Measurements from ENCODE around the gene ADCY4. TPM values are rescaled to one million over a fixed set of nuclear protein-coding genes. Genes with fewer than 3 reads are reported as not detected.

Gene ADCY4
- total and polyA plus RNA-seq, 2 of the 13 experiments (the other 11 are each of a cell fraction or from before 2014, with no cell fraction given), result 0.03 TPM; not detected in 1

GRCh38 chr14:24308342-24309124 is 26.3 kb downstream of the ADCY4 start (continued):
- TF ChIP-seq MLXIP (CRISPR knock-in tag; IDR thresholded peaks at IDR 0.05; ENCODE audit: borderline replicate concordance) (no peak), ZNF280B (CRISPR knock-in tag; IDR thresholded peaks at IDR 0.05; ENCODE audit: borderline replicate concordance) (0 out of 2 replicates have a peak, but pooled peaks have one; percentile 76), ZBTB39 (CRISPR knock-in tag; IDR thresholded peaks at IDR 0.05) (no peak), SSRP1 (CRISPR knock-in tag; IDR thresholded peaks at IDR 0.05) (no peak), PRMT3 (CRISPR knock-in tag; IDR thresholded peaks at IDR 0.05; ENCODE audit: borderline replicate concordance, low read depth) (no peak), ZBTB38 (CRISPR knock-in tag; IDR thresholded peaks at IDR 0.05) (no peak), ZNF580 (CRISPR knock-in tag; IDR thresholded peaks at IDR 0.05; ENCODE audit: borderline replicate concordance, low read depth) (no peak), RBFOX2 (IDR thresholded peaks at IDR 0.05; ENCODE audit: low read depth, low read length) (peak; percentile 50; the same call in 1 of the 2 replicates), ZFP91 (CRISPR knock-in tag; IDR thresholded peaks at IDR 0.05; ENCODE audit: borderline replicate concordance) (no peak), YY1 (IDR thresholded peaks at IDR 0.05; ENCODE audit: insufficient read depth, insufficient replicate concordance, low read depth, low read length) (peak; percentile 5), NRL (CRISPR knock-in tag; IDR thresholded peaks at IDR 0.05; ENCODE audit: borderline replicate concordance) (no peak), BRD4 (CRISPR knock-in tag; IDR thresholded peaks at IDR 0.05) (no peak)

Data from HepG2 (cell line).